Mesendoderm (in vitro differentiated cells): ENCODE data around the gene COMMD3.
A peak's percentile ranks its signal among the peaks of the same experiment; 100 is the strongest.

Experiments
- DNase-seq: peaks from one replicate; pipeline ENCODE4 v3.0.0; 2013
- H2AK5ac ChIP-seq: 2 replicates; pipeline ENCODE4 v1.6.1; 2013; ENCODE audit warnings: low read length, inconsistent platforms
- H2BK120ac ChIP-seq: 2 replicates; pipeline ENCODE4 v1.6.1; 2013; ENCODE audit warnings: low read depth, mild to moderate bottlenecking, low read length, moderate library complexity, mixed read lengths
- H2BK15ac ChIP-seq: replicated peaks from 2 replicates; pipeline ENCODE4 v1.6.1; 2013; ENCODE audit warnings: low read depth, mild to moderate bottlenecking, moderate library complexity
- H2BK5ac ChIP-seq: 2 replicates; pipeline ENCODE4 v1.6.1; 2013; ENCODE audit warnings: low read length, inconsistent platforms
- H3K18ac ChIP-seq: 2 replicates; pipeline ENCODE4 v1.6.1; 2013; ENCODE audit warnings: mild to moderate bottlenecking, low read length, mixed read lengths
- H3K23ac ChIP-seq: one replicate; pipeline ENCODE4 v1.6.1; 2013; ENCODE audit warnings: low read length
- H3K27ac ChIP-seq: 2 replicates; pipeline ENCODE4 v1.5.1; 2013; ENCODE audit warnings: low read depth, mild to moderate bottlenecking, inconsistent platforms, low read length, moderate library complexity
- H3K27me3 ChIP-seq: 2 replicates; pipeline ENCODE4 v1.6.1; 2013; ENCODE audit warnings: low read length, control low read depth, mild to moderate bottlenecking, inconsistent platforms; ENCODE audit not compliant: insufficient read depth, poor library complexity
- H3K36me3 ChIP-seq: 2 replicates; pipeline ENCODE4 v1.6.1; 2013; ENCODE audit warnings: low read length, inconsistent platforms; ENCODE audit not compliant: control insufficient read depth, insufficient read depth
- H3K4ac ChIP-seq: one replicate; pipeline ENCODE4 v1.6.1; 2013; ENCODE audit warnings: low read depth, mild to moderate bottlenecking, low read length, moderate library complexity
- H3K4me1 ChIP-seq: 2 replicates; pipeline ENCODE4 v1.6.1; 2013; ENCODE audit warnings: low read depth, low read length, inconsistent platforms; ENCODE audit not compliant: control insufficient read depth
- H3K4me2 ChIP-seq: 2 replicates; pipeline ENCODE4 v1.6.1; 2013; ENCODE audit warnings: low read length
- H3K4me3 ChIP-seq: 2 replicates; pipeline ENCODE4 v1.5.1; 2013; ENCODE audit warnings: mild to moderate bottlenecking, low read length
- H3K56ac ChIP-seq: one replicate; pipeline ENCODE4 v1.6.1; 2013; ENCODE audit warnings: low read length
- H3K79me1 ChIP-seq: 2 replicates; pipeline ENCODE4 v1.6.1; 2013; ENCODE audit warnings: low read length, inconsistent platforms
- H3K79me2 ChIP-seq: 2 replicates; pipeline ENCODE4 v1.6.1; 2013; ENCODE audit warnings: mild to moderate bottlenecking, low read length; ENCODE audit not compliant: control insufficient read depth, insufficient read depth
- H3K9ac ChIP-seq: 2 replicates; pipeline ENCODE4 v1.6.1; 2013; ENCODE audit warnings: low read length, inconsistent platforms
- H4K5ac ChIP-seq: one replicate; pipeline ENCODE4 v1.6.1; 2013; ENCODE audit warnings: low read length
- H4K8ac ChIP-seq: one replicate; pipeline ENCODE4 v1.6.1; 2013; ENCODE audit warnings: low read depth, mild to moderate bottlenecking, control low read depth, low read length, moderate library complexity
- WGBS: extraction: QIAGEN DNeasy Blood & Tissue Kit; methylation state at CpG from one replicate; pipeline ENCODE4 v1.1.7; 2013; ENCODE audit warnings: low lambda C conversion rate, missing lambda C conversion rate; ENCODE audit not compliant: insufficient coverage; ENCODE audit errors: extremely low coverage; 5-methylcytosine and 5-hydroxymethylcytosine counted together

Gene COMMD3

DNA sequence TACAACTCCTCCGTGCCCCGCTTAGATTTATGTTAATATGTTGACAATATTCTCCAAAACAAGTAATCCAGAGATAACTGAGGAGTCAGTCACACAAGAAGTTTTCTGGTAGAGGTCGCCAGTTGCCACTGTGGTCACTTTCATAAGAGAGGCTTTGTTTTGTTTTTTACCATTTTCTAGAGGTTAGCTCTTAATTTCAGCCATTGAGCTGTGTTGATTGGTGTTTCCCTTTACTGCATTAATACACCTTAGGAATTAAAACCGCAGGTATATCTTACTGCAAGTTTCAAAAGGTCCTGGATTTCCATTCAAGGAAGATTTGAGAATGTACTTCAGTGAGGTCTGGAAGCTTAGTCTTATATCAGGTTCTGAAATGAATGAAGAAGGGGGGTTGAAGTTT, 8.2 kb downstream of the COMMD3 start:
- Histone ChIP-seq H3K27ac (no peak overlapping the region), H2BK5ac (no peak overlapping the region), H3K9ac (no peak overlapping the region), H4K8ac (no peak overlapping the region), H3K27me3 (peaks cover 33% of the 10 kb centered on the region), H3K4ac (no peak overlapping the region), H3K4me2 (no peak overlapping the region), H3K56ac (no peak overlapping the region), H4K5ac (no peak overlapping the region), H3K18ac (no peak overlapping the region), H2AK5ac (no peak overlapping the region), H2BK15ac (no peak overlapping the region), H3K4me1 (peaks cover 5% of the 10 kb centered on the region), H3K79me2 (no peaks in the 10 kb centered on the region), H3K4me3 (no peak overlapping the region), H2BK120ac (no peak overlapping the region), H3K79me1 (no peaks in the 10 kb centered on the region), H3K36me3 (no peaks in the 10 kb centered on the region), H3K23ac (no peak overlapping the region)
- WGBS: no CpG with 5 or more reads among the region's 4 CpGs
- DNase-seq: no peak

DNA sequence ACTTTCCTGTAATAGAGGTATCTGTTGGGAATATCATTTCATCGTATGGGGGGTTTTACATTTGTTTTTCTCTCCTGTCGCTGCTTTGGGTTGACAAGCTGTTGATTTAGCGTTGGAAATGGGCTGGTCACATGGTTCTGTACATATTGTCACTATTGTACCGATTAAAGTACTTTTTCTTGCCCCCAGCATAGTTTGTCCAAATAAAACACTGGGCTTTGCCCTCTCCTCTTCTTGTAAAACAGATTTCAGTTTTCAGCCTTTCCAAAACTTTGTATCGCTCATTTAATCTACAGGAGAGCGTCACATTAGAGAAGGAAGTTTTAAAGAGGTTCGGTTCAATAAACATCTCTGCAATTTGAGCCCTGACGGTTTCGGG, 8.7 kb downstream of the COMMD3 start:
- no CpG with 5 or more reads among the region's 9 CpGs for WGBS

DNA sequence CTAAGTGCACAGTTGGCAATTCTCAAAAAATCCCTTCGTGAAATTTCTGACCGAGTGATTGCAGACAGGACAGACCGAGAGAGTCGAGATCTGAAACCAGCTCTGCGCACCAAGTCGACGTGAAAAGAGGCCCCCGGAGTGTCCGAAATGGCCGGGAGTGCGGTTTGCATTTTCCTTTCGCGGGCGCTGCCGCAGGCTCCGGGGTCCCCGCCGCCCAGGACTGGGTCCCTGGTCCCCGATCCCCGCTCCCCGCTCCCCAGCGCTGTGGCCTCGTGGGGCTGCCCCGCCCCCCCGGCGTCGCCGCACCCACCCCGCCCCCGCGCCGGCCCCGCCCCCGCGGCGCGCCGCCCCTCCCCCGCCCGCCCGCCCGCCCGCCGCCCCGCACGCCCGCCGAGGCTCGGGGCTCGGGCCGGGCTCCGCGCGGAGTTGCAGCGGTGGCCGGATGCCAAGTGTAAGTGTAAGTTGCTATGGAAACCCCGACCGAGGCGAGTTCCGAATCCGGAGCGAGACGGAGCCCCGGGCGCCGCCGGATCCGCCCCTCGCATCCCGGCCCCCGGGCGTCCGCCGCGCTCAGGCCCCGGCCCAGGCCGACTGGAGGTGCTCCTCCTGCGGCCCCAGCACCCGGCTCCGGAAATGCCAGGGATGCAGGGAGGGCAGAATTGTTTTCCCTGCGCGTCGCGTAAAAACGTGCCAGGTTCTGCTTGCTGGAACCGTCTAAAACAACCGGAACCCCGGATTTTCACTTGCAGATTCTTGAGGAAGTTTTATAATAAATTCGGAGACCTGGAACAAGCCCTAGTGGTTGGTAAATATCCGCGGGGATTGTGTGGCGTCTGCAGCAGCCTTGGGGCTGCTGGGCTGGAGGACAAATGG, 9.3 kb downstream of the COMMD3 start:
- Histone ChIP-seq H3K4ac (peak overlapping the region; percentile 10), H2BK15ac (no peak overlapping the region), H4K5ac (no peak overlapping the region), H2AK5ac (no peak overlapping the region), H3K79me1 (no peaks in the 10 kb centered on the region), H3K4me2 (peak overlapping the region; percentile 53), H3K9ac (peak overlapping the region; percentile 43), H3K18ac (peak overlapping the region; percentile 83), H3K4me3 (peak overlapping the region; percentile 20), H3K56ac (peak overlapping the region; percentile 37), H3K23ac (no peak overlapping the region), H3K27ac (peak overlapping the region; percentile 11), H2BK5ac (no peak overlapping the region), H3K4me1 (peaks cover 5% of the 10 kb centered on the region), H3K27me3 (peaks cover 28% of the 10 kb centered on the region), H2BK120ac (no peak overlapping the region), H3K36me3 (no peaks in the 10 kb centered on the region), H3K79me2 (no peaks in the 10 kb centered on the region), H4K8ac (peak overlapping the region; percentile 82)
- peak; percentile 88 for DNase-seq
- WGBS: no CpG with 5 or more reads among the region's 92 CpGs

More for the DNA sequence above, 8.7 kb downstream of the COMMD3 start:
- Histone ChIP-seq H3K27ac (no peak overlapping the region), H3K9ac (peak overlapping the region; percentile 30), H3K27me3 (peaks cover 28% of the 10 kb centered on the region), H3K36me3 (no peaks in the 10 kb centered on the region), H2BK15ac (no peak overlapping the region), H3K4ac (no peak overlapping the region), H3K23ac (no peak overlapping the region), H3K4me3 (peak overlapping the region; percentile 20), H4K5ac (no peak overlapping the region), H3K4me1 (peaks cover 5% of the 10 kb centered on the region), H2BK120ac (no peak overlapping the region), H3K79me2 (no peaks in the 10 kb centered on the region), H3K79me1 (no peaks in the 10 kb centered on the region), H2AK5ac (no peak overlapping the region), H3K18ac (peak overlapping the region; percentile 83), H3K56ac (peak overlapping the region; percentile 37), H3K4me2 (peak overlapping the region; percentile 35), H4K8ac (no peak overlapping the region), H2BK5ac (no peak overlapping the region)
- no peak for DNase-seq

DNA sequence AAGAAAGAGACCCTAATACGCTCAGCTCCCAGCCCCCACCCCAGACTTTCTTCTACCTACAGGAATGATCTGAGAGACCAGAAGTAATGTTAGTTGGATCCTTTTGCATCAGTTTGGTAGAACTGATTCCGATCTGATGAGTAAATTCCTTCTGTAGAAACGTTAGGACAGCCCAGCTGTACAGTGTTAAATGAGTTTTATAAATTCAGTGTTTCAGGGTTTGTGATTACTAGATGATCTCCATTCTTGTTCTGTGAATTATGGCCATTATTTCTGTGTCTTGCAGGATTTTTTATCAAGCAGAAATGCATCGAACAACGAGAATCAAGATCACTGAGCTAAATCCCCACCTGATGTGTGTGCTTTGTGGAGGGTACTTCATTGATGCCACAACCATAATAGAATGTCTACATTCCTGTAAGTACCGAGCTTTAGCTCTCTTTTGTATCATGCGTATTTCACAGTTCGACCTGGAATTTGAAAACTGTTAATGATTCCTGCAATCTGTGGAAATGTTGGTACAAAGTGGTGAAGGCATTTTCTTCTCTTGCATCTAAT, 10.0 kb downstream of the COMMD3 start:
- no peak overlapping the region for H4K5ac ChIP-seq
- peak overlapping the region; percentile 82 for H4K8ac ChIP-seq
- peaks cover 28% of the 10 kb centered on the region for H3K27me3 ChIP-seq
- peaks cover 5% of the 10 kb centered on the region for H3K4me1 ChIP-seq
- no peaks in the 10 kb centered on the region for H3K79me1 ChIP-seq
- no CpG with 5 or more reads among the region's 8 CpGs for WGBS
- H3K27ac ChIP-seq: no peak overlapping the region
- no peak overlapping the region for H3K56ac ChIP-seq
- no peak overlapping the region for H3K4ac ChIP-seq
- H3K4me2 ChIP-seq: peak overlapping the region; percentile 53
- no peak overlapping the region for H2BK5ac ChIP-seq
- H2AK5ac ChIP-seq: no peak overlapping the region
- H3K9ac ChIP-seq: peak overlapping the region; percentile 43
- H2BK15ac ChIP-seq: no peak overlapping the region
- DNase-seq: no peak
- no peak overlapping the region for H3K4me3 ChIP-seq
- H3K79me2 ChIP-seq: no peaks in the 10 kb centered on the region
- H3K23ac ChIP-seq: no peak overlapping the region
- no peaks in the 10 kb centered on the region for H3K36me3 ChIP-seq
- H3K18ac ChIP-seq: no peak overlapping the region
- no peak overlapping the region for H2BK120ac ChIP-seq

DNA sequence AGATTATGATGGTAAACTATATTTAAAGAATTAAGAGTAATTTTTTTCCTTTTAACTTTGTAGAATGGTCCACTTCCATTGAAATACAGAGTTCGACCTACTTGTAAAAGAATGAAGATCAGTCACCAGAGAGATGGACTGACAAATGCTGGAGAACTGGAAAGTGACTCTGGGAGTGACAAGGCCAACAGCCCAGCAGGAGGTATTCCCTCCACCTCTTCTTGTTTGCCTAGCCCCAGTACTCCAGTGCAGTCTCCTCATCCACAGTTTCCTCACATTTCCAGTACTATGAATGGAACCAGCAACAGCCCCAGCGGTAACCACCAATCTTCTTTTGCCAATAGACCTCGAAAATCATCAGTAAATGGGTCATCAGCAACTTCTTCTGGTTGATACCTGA, 13.0 kb downstream of the COMMD3 start:
- H3K4ac ChIP-seq: no peak overlapping the region
- no peak overlapping the region for H3K9ac ChIP-seq
- no peak overlapping the region for H2BK120ac ChIP-seq
- H3K23ac ChIP-seq: no peak overlapping the region
- H3K18ac ChIP-seq: no peak overlapping the region
- no peak overlapping the region for H3K56ac ChIP-seq
- H3K4me3 ChIP-seq: no peak overlapping the region
- no peak overlapping the region for H3K4me2 ChIP-seq
- H4K8ac ChIP-seq: no peak overlapping the region
- no peak overlapping the region for H3K27ac ChIP-seq
- no peak for DNase-seq
- peaks cover 3% of the 10 kb centered on the region for H3K4me1 ChIP-seq
- H3K79me1 ChIP-seq: no peaks in the 10 kb centered on the region
- H3K79me2 ChIP-seq: no peaks in the 10 kb centered on the region
- WGBS: no CpG with 5 or more reads among the region's 3 CpGs
- H3K36me3 ChIP-seq: no peaks in the 10 kb centered on the region
- H2AK5ac ChIP-seq: no peak overlapping the region
- no peak overlapping the region for H2BK15ac ChIP-seq
- no peak overlapping the region for H4K5ac ChIP-seq
- peaks cover 31% of the 10 kb centered on the region for H3K27me3 ChIP-seq
- no peak overlapping the region for H2BK5ac ChIP-seq
